Stimulated activated CD4-positive, alpha-beta T cell treated with anti-CD3 and anti-CD28 coated beads, Interleukin-2, amount 100 ng/mL, for 4 hours (primary cell): ENCODE data around the gene NGB.
"Not testable (repeated sequence)": the region's sequence is repeated elsewhere in the genome, so short reads cannot be mapped to it uniquely, and the experiment has no call there.

ENCODE experiments used
- DNase-seq: peaks from one replicate; pipeline ENCODE4 v3.0.0-alpha.2; 2020; ENCODE audit warnings: low read depth

Gene NGB

GRCh38 chr14:77296155-77296554, 25.1 kb upstream of the NGB start:
- no peak for DNase-seq

- no peak for DNase-seq
These were observed 19.7 kb upstream of the NGB start for GRCh38 chr14:77290705-77291104.

- no peak for DNase-seq
These were observed 15.6 kb upstream of the NGB start for GRCh38 chr14:77286576-77286975.

GRCh38 chr14:77284466-77284865, 13.5 kb upstream of the NGB start:
- no peak for DNase-seq

GRCh38 chr14:77284066-77284465, 13.1 kb upstream of the NGB start:
- no peak for DNase-seq

- no peak for DNase-seq
These were observed 10.9 kb upstream of the NGB start for GRCh38 chr14:77281852-77282410.

- DNase-seq, result not testable (repeated sequence)
These were observed 9.9 kb upstream of the NGB start for GRCh38 chr14:77280921-77281320.

- no peak for DNase-seq
These were observed 8.7 kb upstream of the NGB start for GRCh38 chr14:77279719-77280118.

- DNase-seq, result no peak
These were observed 7.6 kb upstream of the NGB start for GRCh38 chr14:77278461-77279230.

GRCh38 chr14:77276959-77277358, 6.0 kb upstream of the NGB start:
- DNase-seq, result no peak

- DNase-seq, result no peak
These were observed 5.4 kb upstream of the NGB start for GRCh38 chr14:77276295-77276935.

- no peak for DNase-seq
These were observed 4.6 kb upstream of the NGB start for GRCh38 chr14:77275601-77276017.

- no peak for DNase-seq
These were observed 4.1 kb upstream of the NGB start for GRCh38 chr14:77275041-77275580.

- no peak for DNase-seq
These were observed 2.8 kb upstream of the NGB start for GRCh38 chr14:77273796-77274195.

- no peak for DNase-seq
These were observed 1.3 kb upstream of the NGB start for GRCh38 chr14:77272261-77272660.

- no peak for DNase-seq
These were observed 469 bp downstream of the NGB start for GRCh38 chr14:77270361-77271112.

GRCh38 chr14:77268989-77269600, 1.9 kb downstream of the NGB start:
- DNase-seq, result no peak

- no peak for DNase-seq
These were observed 2.9 kb downstream of the NGB start for GRCh38 chr14:77267937-77268699.

GRCh38 chr14:77266336-77266735, 4.7 kb downstream of the NGB start:
- no peak for DNase-seq

- DNase-seq, result no peak
These were observed 5.3 kb downstream of the NGB start for GRCh38 chr14:77265561-77266335.

- DNase-seq, result no peak
These were observed 5.9 kb downstream of the NGB start for GRCh38 chr14:77265187-77265515.
